ENCODE results near the gene GNAL. TPM values are rescaled to one million over a fixed set of nuclear protein-coding genes. Genes with fewer than 3 reads are reported as not detected.

Gene GNAL
- total RNA-seq, 1 donor from 2014 or later = 9.7 TPM

DNA sequence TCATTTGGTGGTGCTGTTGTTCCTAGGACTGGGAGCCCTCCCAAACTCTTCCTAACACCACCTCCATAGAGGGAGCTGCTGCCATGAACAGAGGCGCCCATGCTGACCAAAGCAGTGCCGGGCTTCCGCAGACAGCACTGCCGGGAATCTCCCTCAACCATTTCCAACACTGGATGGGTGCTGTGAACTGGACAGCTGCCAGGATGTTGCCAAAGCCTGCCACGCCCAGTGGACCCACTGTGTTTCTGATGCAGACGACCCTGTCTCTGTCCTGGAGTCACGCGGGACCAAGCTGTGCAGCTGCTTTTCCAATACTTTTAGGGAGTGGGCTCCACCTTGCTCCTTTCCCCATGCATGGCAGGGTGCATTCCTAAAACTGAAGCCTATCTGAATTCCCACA is 16.9 kb upstream of the GNAL start:
- H3K36me3 Mint-ChIP-seq (ENCODE audit: low read depth, unreplicated experiment) = no peaks in the 10 kb centered on the region

GRCh38 chr18:11672846-11673454 is 16.1 kb upstream of the GNAL start:
- no peaks in the 10 kb centered on the region for H3K36me3 Mint-ChIP-seq (ENCODE audit: low read depth, unreplicated experiment)
- DNase-seq (ENCODE audit: low spot score) = no peak
- no peak for TF ChIP-seq CTCF (IDR thresholded peaks at IDR 0.05; ENCODE audit: unreplicated experiment)
- H3K27me3 Mint-ChIP-seq (ENCODE audit: unreplicated experiment) = peaks cover 2% of the 10 kb centered on the region
- peaks cover 22% of the 10 kb centered on the region for H3K4me1 Mint-ChIP-seq (ENCODE audit: unreplicated experiment)
- no peak overlapping the region for H3K4me3 Mint-ChIP-seq (ENCODE audit: unreplicated experiment)
- H3K27ac Mint-ChIP-seq (ENCODE audit: unreplicated experiment) = no peak overlapping the region
- H3K9me3 Mint-ChIP-seq (ENCODE audit: unreplicated experiment) = no peaks in the 10 kb centered on the region

More for the DNA sequence above, 16.9 kb upstream of the GNAL start:
- TF ChIP-seq CTCF (IDR thresholded peaks at IDR 0.05; ENCODE audit: unreplicated experiment) = no peak
- Mint-ChIP-seq H3K4me3 (ENCODE audit: unreplicated experiment) (no peak overlapping the region), H3K27ac (ENCODE audit: unreplicated experiment) (no peak overlapping the region), H3K4me1 (ENCODE audit: unreplicated experiment) (peaks cover 22% of the 10 kb centered on the region), H3K9me3 (ENCODE audit: unreplicated experiment) (no peaks in the 10 kb centered on the region), H3K27me3 (ENCODE audit: unreplicated experiment) (peaks cover 2% of the 10 kb centered on the region)
- DNase-seq (ENCODE audit: low spot score) = no peak

- H3K4me1 Mint-ChIP-seq (ENCODE audit: unreplicated experiment) = peaks cover 18% of the 10 kb centered on the region
- H3K36me3 Mint-ChIP-seq (ENCODE audit: low read depth, unreplicated experiment) = no peaks in the 10 kb centered on the region
- no peak overlapping the region for H3K4me3 Mint-ChIP-seq (ENCODE audit: unreplicated experiment)
- TF ChIP-seq CTCF (IDR thresholded peaks at IDR 0.05; ENCODE audit: unreplicated experiment) = no peak
- peaks cover 2% of the 10 kb centered on the region for H3K27me3 Mint-ChIP-seq (ENCODE audit: unreplicated experiment)
- DNase-seq (ENCODE audit: low spot score) = no peak
- no peaks in the 10 kb centered on the region for H3K9me3 Mint-ChIP-seq (ENCODE audit: unreplicated experiment)
- no peak overlapping the region for H3K27ac Mint-ChIP-seq (ENCODE audit: unreplicated experiment)
Observed at GRCh38 chr18:11673560-11673959, 15.5 kb upstream of the GNAL start.

DNA sequence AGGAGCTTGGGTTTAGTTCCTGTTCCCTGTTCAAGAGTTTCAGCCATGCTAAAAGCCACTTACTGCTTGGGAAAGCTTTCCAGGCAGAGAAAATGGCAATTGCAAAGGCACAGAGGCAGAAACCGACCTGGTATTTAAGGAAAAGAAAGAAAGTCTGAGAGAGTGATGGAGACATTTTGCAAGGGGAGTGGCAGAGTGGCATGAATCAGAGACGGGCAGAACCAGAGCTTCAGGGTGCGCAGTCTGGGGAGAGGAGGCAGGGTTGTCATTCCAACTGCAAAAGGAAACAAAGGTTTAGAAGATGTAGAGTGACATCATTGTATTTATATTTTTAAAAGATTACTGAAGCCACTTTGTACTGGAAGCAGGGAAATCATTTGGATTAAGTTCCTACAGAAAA is 14.9 kb upstream of the GNAL start:
- H3K36me3 Mint-ChIP-seq (ENCODE audit: low read depth, unreplicated experiment) = no peaks in the 10 kb centered on the region
- H3K27me3 Mint-ChIP-seq (ENCODE audit: unreplicated experiment) = peaks cover 2% of the 10 kb centered on the region
- H3K9me3 Mint-ChIP-seq (ENCODE audit: unreplicated experiment) = no peaks in the 10 kb centered on the region
- TF ChIP-seq CTCF (IDR thresholded peaks at IDR 0.05; ENCODE audit: unreplicated experiment) = no peak
- DNase-seq (ENCODE audit: low spot score) = no peak
- H3K27ac Mint-ChIP-seq (ENCODE audit: unreplicated experiment) = no peak overlapping the region
- peaks cover 12% of the 10 kb centered on the region for H3K4me1 Mint-ChIP-seq (ENCODE audit: unreplicated experiment)
- no peak overlapping the region for H3K4me3 Mint-ChIP-seq (ENCODE audit: unreplicated experiment)

DNA sequence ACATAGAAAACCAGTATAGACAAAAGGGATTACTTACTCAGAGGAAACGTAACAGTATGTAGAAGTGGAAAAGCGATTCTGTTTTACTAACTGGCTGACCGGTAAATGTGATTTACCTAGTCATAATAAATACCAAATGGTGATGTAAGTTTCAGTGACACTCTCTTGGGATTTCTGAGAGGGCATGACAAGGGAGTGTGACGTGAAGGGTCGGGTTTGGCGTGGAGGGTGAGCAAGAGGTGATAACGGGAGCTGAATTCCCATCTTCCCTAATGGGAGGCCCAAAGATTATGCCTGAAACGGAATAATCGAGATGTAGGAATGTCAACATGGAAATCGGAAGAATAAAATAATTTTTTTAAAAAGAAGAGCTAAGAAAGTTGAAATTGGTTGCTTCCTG is 12.7 kb upstream of the GNAL start:
- peaks cover 2% of the 10 kb centered on the region for H3K27me3 Mint-ChIP-seq (ENCODE audit: unreplicated experiment)
- no peak overlapping the region for H3K27ac Mint-ChIP-seq (ENCODE audit: unreplicated experiment)
- H3K4me3 Mint-ChIP-seq (ENCODE audit: unreplicated experiment) = no peak overlapping the region
- no peaks in the 10 kb centered on the region for H3K4me1 Mint-ChIP-seq (ENCODE audit: unreplicated experiment)
- no peak for TF ChIP-seq CTCF (IDR thresholded peaks at IDR 0.05; ENCODE audit: unreplicated experiment)
- no peaks in the 10 kb centered on the region for H3K36me3 Mint-ChIP-seq (ENCODE audit: low read depth, unreplicated experiment)
- no peaks in the 10 kb centered on the region for H3K9me3 Mint-ChIP-seq (ENCODE audit: unreplicated experiment)
- no peak for DNase-seq (ENCODE audit: low spot score)

Measured in endothelial cell (in vitro differentiated cells).